Chondrocyte (in vitro differentiated cells): ENCODE data around the gene TSTD2. TPM values are rescaled to one million over a fixed set of nuclear protein-coding genes. Genes with fewer than 3 reads are reported as not detected.
"Not testable (repeated sequence)": the region's sequence is repeated elsewhere in the genome, so short reads cannot be mapped to it uniquely, and the experiment has no call there.

Experiments
- DNase-seq: peaks from one replicate; pipeline ENCODE4 v3.0.0; 2021; ENCODE audit warnings: mixed read lengths, low spot score
- H3K27ac Mint-ChIP-seq: one replicate; pipeline ENCODE4 v1.8.0; 2021; ENCODE audit warnings: mild to moderate bottlenecking, moderate library complexity, mixed read lengths; ENCODE audit not compliant: unreplicated experiment
- H3K27me3 Mint-ChIP-seq: 2 replicates; pipeline ENCODE4 v1.8.0; 2021; ENCODE audit warnings: low read depth, mixed read lengths
- H3K36me3 Mint-ChIP-seq: 2 replicates; pipeline ENCODE4 v1.8.0; 2021; ENCODE audit warnings: low read depth, mixed read lengths
- H3K4me1 Mint-ChIP-seq: 2 replicates; pipeline ENCODE4 v1.8.0; 2021; ENCODE audit warnings: low read depth, mild to moderate bottlenecking, mixed read lengths
- H3K4me3 Mint-ChIP-seq: one replicate; pipeline ENCODE4 v1.8.0; 2021; ENCODE audit warnings: mild to moderate bottlenecking, moderate library complexity, mixed read lengths; ENCODE audit not compliant: unreplicated experiment
- H3K9me3 Mint-ChIP-seq: 2 replicates; pipeline ENCODE4 v1.8.0; 2021; ENCODE audit warnings: low read depth, mixed read lengths
- CTCF ChIP-seq: fragments of 200-600 bp; sonication (generic); IDR thresholded peaks from 2 replicates; pipeline ENCODE4 v1.5.0; 2021; ENCODE audit warnings: antibody characterized with exemption, mild to moderate bottlenecking, moderate library complexity
- total RNA-seq: library from RNA; stranded (reverse); gene quantifications from 3 replicates; pipeline ENCODE4 v1.2.1, GENCODE V29; 2021

TSTD2 gene
- total RNA-seq, 1 donor from 2014 or later: 19.6 TPM

GRCh38 chr9:97627624-97628023 is 5.5 kb downstream of the TSTD2 start:
- Mint-ChIP-seq H3K27me3 (no peaks in the 10 kb centered on the region), H3K36me3 (peaks cover 8% of the 10 kb centered on the region), H3K27ac (no peak overlapping the region), H3K4me3 (no peak overlapping the region), H3K9me3 (no peaks in the 10 kb centered on the region), H3K4me1 (peaks cover 15% of the 10 kb centered on the region)
- TF ChIP-seq CTCF: no peak
- no peak for DNase-seq

GRCh38 chr9:97625620-97626019 is 7.5 kb downstream of the TSTD2 start:
- Mint-ChIP-seq H3K27me3 (no peaks in the 10 kb centered on the region), H3K4me1 (peaks cover 5% of the 10 kb centered on the region), H3K36me3 (peaks cover 13% of the 10 kb centered on the region)

GRCh38 chr9:97623946-97624345 is 9.2 kb downstream of the TSTD2 start:
- Mint-ChIP-seq H3K27ac (no peak overlapping the region), H3K9me3 (no peaks in the 10 kb centered on the region), H3K4me3 (no peak overlapping the region), H3K27me3 (no peaks in the 10 kb centered on the region), H3K4me1 (peaks cover 2% of the 10 kb centered on the region), H3K36me3 (peaks cover 13% of the 10 kb centered on the region)
- TF ChIP-seq CTCF: no peak
- no peak for DNase-seq

More at GRCh38 chr9:97625620-97626019, 7.5 kb downstream of the TSTD2 start:
- H3K4me3 Mint-ChIP-seq: no peak overlapping the region
- TF ChIP-seq CTCF: no peak
- DNase-seq: no peak
- H3K27ac Mint-ChIP-seq: no peak overlapping the region
- no peaks in the 10 kb centered on the region for H3K9me3 Mint-ChIP-seq

- not testable (repeated sequence) for H3K9me3 Mint-ChIP-seq, DNase-seq, H3K4me3 Mint-ChIP-seq, H3K27ac Mint-ChIP-seq, H3K27me3 Mint-ChIP-seq, H3K4me1 Mint-ChIP-seq
- peaks cover 13% of the 10 kb centered on the region for H3K36me3 Mint-ChIP-seq
Observed at GRCh38 chr9:97622483-97622882, 10.7 kb downstream of the TSTD2 start.

GRCh38 chr9:97620063-97620462 is 13.1 kb downstream of the TSTD2 start:
- DNase-seq, H3K27me3 Mint-ChIP-seq, H3K27ac Mint-ChIP-seq, H3K4me1 Mint-ChIP-seq, H3K4me3 Mint-ChIP-seq, H3K9me3 Mint-ChIP-seq: not testable (repeated sequence)
- H3K36me3 Mint-ChIP-seq: peaks cover 12% of the 10 kb centered on the region

GRCh38 chr9:97617939-97618416 is 15.2 kb downstream of the TSTD2 start:
- Mint-ChIP-seq H3K27ac (no peak overlapping the region), H3K36me3 (peaks cover 9% of the 10 kb centered on the region), H3K27me3 (no peaks in the 10 kb centered on the region), H3K4me3 (no peak overlapping the region), H3K4me1 (peaks cover 2% of the 10 kb centered on the region), H3K9me3 (no peaks in the 10 kb centered on the region)
- no peak for TF ChIP-seq CTCF
- no peak for DNase-seq
